ENCODE measurements around the gene STAT1.

Gene STAT1

DNA sequence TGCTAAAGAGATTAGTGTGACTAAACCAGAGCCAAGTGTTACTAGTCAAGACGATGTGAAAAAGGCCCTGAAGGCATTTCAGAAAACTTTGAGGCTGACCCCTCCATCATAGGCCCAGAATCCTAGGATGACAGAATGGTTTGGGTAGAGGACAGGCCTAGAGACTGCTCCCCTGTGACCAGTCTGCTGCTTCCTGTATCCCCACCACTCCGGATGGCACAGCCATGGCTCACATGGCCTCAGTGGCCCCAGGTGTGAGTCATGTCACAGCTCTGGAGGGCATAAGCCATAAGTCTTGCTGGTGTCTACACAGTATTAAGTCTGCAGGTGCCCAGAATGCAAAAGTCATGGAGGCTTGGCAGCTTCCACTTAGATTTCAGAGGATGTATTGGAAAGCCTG lies 12.4 kb upstream of the STAT1 start:
- no peaks in the 10 kb centered on the region for H3K4me1 ChIP-seq (ENCODE audit: control insufficient read depth, insufficient read depth, low read length)
- no peaks in the 10 kb centered on the region for H3K27me3 ChIP-seq (ENCODE audit: control insufficient read depth, insufficient read depth, low read length)
- H3K4me3 ChIP-seq (ENCODE audit: low read length), result no peak overlapping the region
- no peaks in the 10 kb centered on the region for H3K36me3 ChIP-seq (ENCODE audit: control insufficient read depth, insufficient read depth, low read length)
- H3K27ac ChIP-seq (ENCODE audit: low read depth, low read length), result no peak overlapping the region
- no peak overlapping the region for H3K9ac ChIP-seq (ENCODE audit: low read length)

GRCh38 chr2:191025135-191025534 lies 11.2 kb upstream of the STAT1 start:
- Histone ChIP-seq H3K4me1 (ENCODE audit: control insufficient read depth, insufficient read depth, low read length) (peaks cover 5% of the 10 kb centered on the region), H3K4me3 (ENCODE audit: low read length) (no peak overlapping the region), H3K36me3 (ENCODE audit: control insufficient read depth, insufficient read depth, low read length) (no peaks in the 10 kb centered on the region), H3K27me3 (ENCODE audit: control insufficient read depth, insufficient read depth, low read length) (no peaks in the 10 kb centered on the region), H3K9ac (ENCODE audit: low read length) (no peak overlapping the region), H3K27ac (ENCODE audit: low read depth, low read length) (no peak overlapping the region)

DNA sequence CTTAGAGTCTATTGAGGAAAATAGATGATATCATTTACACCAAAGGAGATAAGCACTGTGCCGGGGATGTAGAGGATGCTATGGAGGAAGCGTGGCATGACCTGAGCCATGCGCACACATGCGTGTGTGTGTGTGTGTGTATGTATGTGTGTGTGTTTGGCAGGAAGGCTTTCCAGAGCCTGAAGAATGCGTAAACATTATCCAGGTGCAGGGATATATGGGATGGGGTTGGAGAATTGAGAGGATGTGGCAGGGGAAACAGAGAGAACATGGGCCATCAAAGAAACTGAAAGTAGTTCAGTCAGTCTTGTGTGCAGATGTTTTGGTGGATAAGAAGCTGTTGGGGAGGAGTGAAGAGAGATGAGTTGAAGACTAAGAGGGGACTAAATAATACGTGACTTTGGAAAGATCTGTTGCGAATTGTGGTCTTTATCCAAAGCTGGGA lies 9.3 kb upstream of the STAT1 start:
- Histone ChIP-seq H3K4me1 (ENCODE audit: control insufficient read depth, insufficient read depth, low read length) (peaks cover 5% of the 10 kb centered on the region), H3K27me3 (ENCODE audit: control insufficient read depth, insufficient read depth, low read length) (no peaks in the 10 kb centered on the region), H3K4me3 (ENCODE audit: low read length) (no peak overlapping the region), H3K27ac (ENCODE audit: low read depth, low read length) (no peak overlapping the region), H3K9ac (ENCODE audit: low read length) (no peak overlapping the region), H3K36me3 (ENCODE audit: control insufficient read depth, insufficient read depth, low read length) (no peaks in the 10 kb centered on the region)

GRCh38 chr2:191020742-191021381 lies 6.9 kb upstream of the STAT1 start:
- H3K36me3 ChIP-seq (ENCODE audit: control insufficient read depth, insufficient read depth, low read length), result no peaks in the 10 kb centered on the region
- H3K4me1 ChIP-seq (ENCODE audit: control insufficient read depth, insufficient read depth, low read length), result peaks cover 5% of the 10 kb centered on the region
- H3K9ac ChIP-seq (ENCODE audit: low read length), result peak overlapping the region; percentile 84
- peak overlapping the region; percentile 90 for H3K4me3 ChIP-seq (ENCODE audit: low read length)
- peak overlapping the region; percentile 87 for H3K27ac ChIP-seq (ENCODE audit: low read depth, low read length)
- no peaks in the 10 kb centered on the region for H3K27me3 ChIP-seq (ENCODE audit: control insufficient read depth, insufficient read depth, low read length)

DNA sequence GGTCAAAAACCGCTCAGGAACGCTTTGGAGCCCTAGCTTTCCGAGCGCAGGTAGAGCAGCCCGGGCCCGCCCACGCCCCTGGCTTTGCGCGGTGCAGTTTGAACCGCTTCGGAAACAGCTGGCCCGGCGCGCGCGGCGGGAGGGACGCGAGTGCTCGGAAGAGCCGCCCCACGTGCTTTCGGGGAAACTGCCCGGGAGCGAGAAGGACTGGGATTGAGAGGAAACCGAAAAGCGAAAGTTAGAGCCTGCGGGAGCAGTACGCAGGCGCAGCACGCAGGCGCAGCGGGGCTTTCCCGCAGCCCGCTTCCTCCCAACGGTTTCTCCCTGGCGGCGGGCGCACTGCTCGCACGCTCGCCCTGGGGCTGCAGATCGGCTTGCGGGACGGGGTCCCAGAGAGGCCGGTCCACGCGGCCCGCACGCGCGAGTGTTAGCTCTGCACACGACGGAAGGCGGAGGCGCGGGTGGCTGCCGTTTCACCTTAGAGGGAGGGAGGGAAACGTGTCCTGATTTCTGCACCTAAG lies 6.3 kb upstream of the STAT1 start:
- Histone ChIP-seq H3K36me3 (ENCODE audit: control insufficient read depth, insufficient read depth, low read length) (no peaks in the 10 kb centered on the region), H3K9ac (ENCODE audit: low read length) (peak overlapping the region; percentile 84), H3K4me3 (ENCODE audit: low read length) (peak overlapping the region; percentile 90), H3K27ac (ENCODE audit: low read depth, low read length) (peak overlapping the region; percentile 87), H3K27me3 (ENCODE audit: control insufficient read depth, insufficient read depth, low read length) (no peaks in the 10 kb centered on the region), H3K4me1 (ENCODE audit: control insufficient read depth, insufficient read depth, low read length) (peaks cover 5% of the 10 kb centered on the region)

GRCh38 chr2:191019376-191019775 lies 5.4 kb upstream of the STAT1 start:
- Histone ChIP-seq H3K27ac (ENCODE audit: low read depth, low read length) (no peak overlapping the region), H3K36me3 (ENCODE audit: control insufficient read depth, insufficient read depth, low read length) (no peaks in the 10 kb centered on the region), H3K4me1 (ENCODE audit: control insufficient read depth, insufficient read depth, low read length) (peaks cover 8% of the 10 kb centered on the region), H3K27me3 (ENCODE audit: control insufficient read depth, insufficient read depth, low read length) (no peaks in the 10 kb centered on the region), H3K4me3 (ENCODE audit: low read length) (no peak overlapping the region), H3K9ac (ENCODE audit: low read length) (no peak overlapping the region)

- no peak overlapping the region for H3K27ac ChIP-seq (ENCODE audit: low read depth, low read length)
- H3K4me1 ChIP-seq (ENCODE audit: control insufficient read depth, insufficient read depth, low read length), result peaks cover 9% of the 10 kb centered on the region
- no peaks in the 10 kb centered on the region for H3K36me3 ChIP-seq (ENCODE audit: control insufficient read depth, insufficient read depth, low read length)
- H3K27me3 ChIP-seq (ENCODE audit: control insufficient read depth, insufficient read depth, low read length), result no peaks in the 10 kb centered on the region
- no peak overlapping the region for H3K4me3 ChIP-seq (ENCODE audit: low read length)
- H3K9ac ChIP-seq (ENCODE audit: low read length), result no peak overlapping the region
Measured at GRCh38 chr2:191018643-191019119, 4.7 kb upstream of the STAT1 start.

DNA sequence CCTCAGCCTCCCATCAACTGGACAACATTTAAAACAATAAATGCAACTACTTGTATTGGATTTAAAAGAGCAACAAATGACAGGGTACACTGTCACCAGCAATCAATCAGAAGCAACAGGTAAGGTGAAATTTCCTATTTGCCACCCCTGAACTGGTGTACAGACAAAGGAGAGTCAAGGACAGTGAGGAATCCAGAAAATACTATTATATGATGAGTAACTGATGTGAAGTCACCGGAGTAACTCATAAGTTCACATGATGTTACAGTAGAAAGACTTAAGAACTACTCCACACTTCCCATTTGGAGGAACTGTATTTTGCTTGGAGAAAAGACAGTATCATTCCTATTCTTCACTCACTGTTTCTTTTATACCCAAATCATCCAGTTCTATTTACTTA lies 4.1 kb upstream of the STAT1 start:
- Histone ChIP-seq H3K36me3 (ENCODE audit: control insufficient read depth, insufficient read depth, low read length) (no peaks in the 10 kb centered on the region), H3K4me1 (ENCODE audit: control insufficient read depth, insufficient read depth, low read length) (peaks cover 10% of the 10 kb centered on the region), H3K27ac (ENCODE audit: low read depth, low read length) (no peak overlapping the region), H3K9ac (ENCODE audit: low read length) (no peak overlapping the region), H3K4me3 (ENCODE audit: low read length) (no peak overlapping the region), H3K27me3 (ENCODE audit: control insufficient read depth, insufficient read depth, low read length) (no peaks in the 10 kb centered on the region)

- H3K36me3 ChIP-seq (ENCODE audit: control insufficient read depth, insufficient read depth, low read length), result no peaks in the 10 kb centered on the region
- H3K4me3 ChIP-seq (ENCODE audit: low read length), result no peak overlapping the region
- peaks cover 15% of the 10 kb centered on the region for H3K4me1 ChIP-seq (ENCODE audit: control insufficient read depth, insufficient read depth, low read length)
- no peaks in the 10 kb centered on the region for H3K27me3 ChIP-seq (ENCODE audit: control insufficient read depth, insufficient read depth, low read length)
- H3K27ac ChIP-seq (ENCODE audit: low read depth, low read length), result no peak overlapping the region
- H3K9ac ChIP-seq (ENCODE audit: low read length), result no peak overlapping the region
Measured at GRCh38 chr2:191015831-191016230, 1.9 kb upstream of the STAT1 start.

DNA sequence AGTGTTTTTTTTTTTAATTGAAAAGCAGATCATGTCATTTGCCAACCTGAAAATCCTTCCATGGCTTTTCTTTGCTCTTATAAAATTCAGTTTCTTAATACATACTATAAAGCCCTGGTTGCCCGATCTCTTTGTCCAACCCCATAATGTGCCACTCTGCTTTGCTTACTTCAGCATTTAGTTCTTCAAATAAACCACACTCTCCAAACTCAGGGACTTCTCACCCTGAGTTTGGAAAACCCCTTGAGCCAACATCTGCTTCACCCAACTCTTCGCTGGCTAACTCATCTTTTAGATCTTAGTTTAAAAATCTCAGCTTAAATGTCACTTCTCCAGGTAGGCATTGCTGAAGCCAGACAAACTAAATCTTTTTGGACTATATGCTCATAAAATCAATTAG lies 1.3 kb upstream of the STAT1 start:
- H3K4me3 ChIP-seq (ENCODE audit: low read length), result no peak overlapping the region
- no peaks in the 10 kb centered on the region for H3K36me3 ChIP-seq (ENCODE audit: control insufficient read depth, insufficient read depth, low read length)
- H3K4me1 ChIP-seq (ENCODE audit: control insufficient read depth, insufficient read depth, low read length), result peaks cover 13% of the 10 kb centered on the region
- H3K27ac ChIP-seq (ENCODE audit: low read depth, low read length), result no peak overlapping the region
- no peak overlapping the region for H3K9ac ChIP-seq (ENCODE audit: low read length)
- H3K27me3 ChIP-seq (ENCODE audit: control insufficient read depth, insufficient read depth, low read length), result no peaks in the 10 kb centered on the region

DNA sequence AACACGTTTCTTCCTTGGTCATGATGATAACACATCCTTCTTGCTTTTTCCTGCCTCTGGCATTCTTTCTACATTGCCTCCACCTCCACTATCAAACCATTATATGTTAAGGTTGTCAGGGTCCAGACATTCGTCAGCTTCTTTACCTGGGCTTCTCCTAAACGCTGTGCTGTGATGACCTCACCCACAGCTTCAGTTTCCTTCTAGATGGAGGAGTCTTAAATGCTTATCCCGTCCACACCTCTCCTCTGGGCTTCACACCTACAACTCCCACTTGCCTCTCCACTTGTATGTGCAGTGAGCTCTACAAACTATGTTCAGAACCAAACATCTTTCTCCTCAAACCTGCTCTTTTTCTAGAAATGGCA lies 666 bp upstream of the STAT1 start:
- H3K4me1 ChIP-seq (ENCODE audit: control insufficient read depth, insufficient read depth, low read length), result peaks cover 13% of the 10 kb centered on the region
- peak overlapping the region; percentile 99 for H3K4me3 ChIP-seq (ENCODE audit: low read length)
- H3K36me3 ChIP-seq (ENCODE audit: control insufficient read depth, insufficient read depth, low read length), result no peaks in the 10 kb centered on the region
- H3K27me3 ChIP-seq (ENCODE audit: control insufficient read depth, insufficient read depth, low read length), result no peaks in the 10 kb centered on the region
- H3K9ac ChIP-seq (ENCODE audit: low read length), result peak overlapping the region; percentile 49
- H3K27ac ChIP-seq (ENCODE audit: low read depth, low read length), result peak overlapping the region; percentile 91

DNA sequence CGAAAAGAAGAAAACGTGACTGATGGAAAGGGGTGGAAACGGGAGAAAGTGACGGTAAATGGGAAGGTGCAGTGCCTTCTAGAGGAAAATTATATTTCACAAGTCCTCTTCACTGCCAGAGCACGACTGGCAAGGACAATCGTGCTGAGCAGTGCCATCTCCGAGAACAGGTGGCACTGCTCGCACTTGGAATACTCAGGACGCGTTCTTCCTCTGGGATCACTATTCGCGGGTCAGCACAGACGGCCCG lies 364 bp downstream of the STAT1 start:
- Histone ChIP-seq H3K27me3 (ENCODE audit: control insufficient read depth, insufficient read depth, low read length) (no peaks in the 10 kb centered on the region), H3K4me3 (ENCODE audit: low read length) (peak overlapping the region; percentile 99), H3K4me1 (ENCODE audit: control insufficient read depth, insufficient read depth, low read length) (peaks cover 13% of the 10 kb centered on the region), H3K9ac (ENCODE audit: low read length) (peak overlapping the region; percentile 89), H3K36me3 (ENCODE audit: control insufficient read depth, insufficient read depth, low read length) (no peaks in the 10 kb centered on the region), H3K27ac (ENCODE audit: low read depth, low read length) (peak overlapping the region; percentile 91)

Data from rectal smooth muscle tissue (tissue), 1 donor.